Caco-2 (cell line): ENCODE results near the gene DRD2. TPM values are rescaled to one million over a fixed set of nuclear protein-coding genes. Genes with fewer than 3 reads are reported as not detected.

Experiments used
- BruUV-seq: library from RNA; stranded (reverse); fragments of 400-500 nt; replicated peaks from 2 replicates; lab custom pipeline; 2021; lab: Mats Ljungman, UMichigan
- CTCF ChIA-PET: fragments of 300-600 bp; sonication (Branson Sonifier 250); formaldehyde crosslinking; loops from one replicate; lab custom pipeline; 2022; ENCODE audit warnings: antibody characterized with exemption; lab: Charles Lee
- POLR2A ChIA-PET: fragments of 300-600 bp; sonication (Branson Sonifier 250); formaldehyde crosslinking; loops from one replicate; lab custom pipeline; 2022; ENCODE audit warnings: antibody characterized with exemption; lab: Charles Lee
- DNase-seq, 2 experiments: peaks; one replicate each; pipeline versions ENCODE4 v3.0.0 to v3.0.0-alpha.2; 2020 to 2022
- H3K27me3 ChIP-seq: replicated peaks from 2 replicates; pipeline ENCODE4 v1.6.0; 2011; ENCODE audit warnings: low read length; ENCODE audit not compliant: control insufficient read depth, insufficient read depth
- H3K36me3 ChIP-seq: 2 replicates; pipeline ENCODE4 v1.5.1; 2011; ENCODE audit warnings: low read length; ENCODE audit not compliant: control insufficient read depth, insufficient read depth
- H3K4me1 ChIP-seq: fragments of 250-450 bp; sonication (Bioruptor Pico); 2 replicates; pipeline ENCODE4 v1.5.1; 2020; ENCODE audit warnings: mild to moderate bottlenecking
- H3K4me3 ChIP-seq: 2 replicates; pipeline ENCODE4 v1.5.1; 2011; ENCODE audit warnings: low read depth, mild to moderate bottlenecking, control low read depth, low read length
- H3K9me3 ChIP-seq: fragments of 250-450 bp; sonication (Bioruptor Pico); 2 replicates; pipeline ENCODE4 v1.5.1; 2020; ENCODE audit warnings: mild to moderate bottlenecking, moderate library complexity
- H3K27ac Mint-ChIP-seq: one replicate; pipeline ENCODE4 v1.8.0; 2022; ENCODE audit warnings: mixed read lengths; ENCODE audit not compliant: unreplicated experiment
- H3K27me3 Mint-ChIP-seq: one replicate; pipeline ENCODE4 v1.8.0; 2022; ENCODE audit warnings: mixed read lengths; ENCODE audit not compliant: insufficient read depth, unreplicated experiment
- H3K36me3 Mint-ChIP-seq: one replicate; pipeline ENCODE4 v1.8.0; 2022; ENCODE audit warnings: mild to moderate bottlenecking, mixed read lengths; ENCODE audit not compliant: insufficient read depth, unreplicated experiment
- H3K4me1 Mint-ChIP-seq: one replicate; pipeline ENCODE4 v1.8.0; 2022; ENCODE audit warnings: low read depth, mixed read lengths; ENCODE audit not compliant: unreplicated experiment
- H3K4me3 Mint-ChIP-seq: one replicate; pipeline ENCODE4 v1.8.0; 2022; ENCODE audit warnings: mild to moderate bottlenecking, moderate library complexity, mixed read lengths; ENCODE audit not compliant: unreplicated experiment
- H3K9me3 Mint-ChIP-seq: one replicate; pipeline ENCODE4 v1.8.0; 2022; ENCODE audit warnings: mixed read lengths; ENCODE audit not compliant: unreplicated experiment
- CTCF ChIP-seq, 2 experiments: fragments of 200-600 bp in 1 of 2; IDR thresholded peaks; 1 replicate in 1 of 2; 2 replicates in 1 of 2; pipeline versions ENCODE4 v1.5.1 to v1.8.0; 2011 to 2022; ENCODE audit warnings: antibody characterized with exemption in 1 of 2, control low read depth in 1 of 2, inconsistent platforms in 1 of 2, low read depth in 1 of 2, low read length in 1 of 2, mild to moderate bottlenecking in 1 of 2, moderate library complexity in 1 of 2; ENCODE audit not compliant: insufficient read depth in 1 of 2, severe bottlenecking in 1 of 2, unreplicated experiment in 1 of 2
- intact Hi-C: fragments of 100-400 bp; cut with micrococcal nuclease; formaldehyde crosslinking; loops from one replicate; pipeline ENCODE4 v1.10.0; 2022; ENCODE audit not compliant: unreplicated experiment
- total RNA-seq: library from RNA; stranded (reverse); gene quantifications from 2 replicates; pipeline ENCODE4 v1.2.3, GENCODE V29; 2022

The DRD2 gene
- total RNA-seq, 1 experiment from 2014 or later: 13.9 TPM

GRCh38 chr11:113504586-113504985 is 29.4 kb upstream of the DRD2 start:
- DNase-seq: no peak
- no peaks in the 10 kb centered on the region for H3K9me3 Mint-ChIP-seq
- peaks cover 10% of the 10 kb centered on the region for H3K4me1 Mint-ChIP-seq
- intact Hi-C loops: no loop called here
- Histone ChIP-seq H3K36me3 (no peaks in the 10 kb centered on the region), H3K9me3 (no peaks in the 10 kb centered on the region), H3K4me1 (0 out of 2 replicates have a peak, but pooled peaks cover 5% of the 10 kb centered on the region), H3K4me3 (no peak overlapping the region), H3K27me3 (no peaks in the 10 kb centered on the region)
- no peaks in the 10 kb centered on the region for H3K27me3 Mint-ChIP-seq
- BruUV-seq: no TSS peak
- H3K4me3 Mint-ChIP-seq: no peak overlapping the region
- TF ChIP-seq CTCF (IDR thresholded peaks at IDR 0.05; ENCODE audit: insufficient read depth in 1 of 2, low read depth in 1 of 2, low read length in 1 of 2, severe bottlenecking in 1 of 2, unreplicated experiment in 1 of 2): no peak
- H3K36me3 Mint-ChIP-seq: no peaks in the 10 kb centered on the region
- POLR2A ChIA-PET: interaction anchor here (0.5 kb wide), 1 partner anchor 58 kb away, joined by 4 read pairs; no protein-coding TSS in a partner anchor
- CTCF ChIA-PET: no interaction called here
- H3K27ac Mint-ChIP-seq: no peak overlapping the region

- intact Hi-C loops: no loop called here
- Histone ChIP-seq H3K27me3 (no peaks in the 10 kb centered on the region), H3K36me3 (no peaks in the 10 kb centered on the region), H3K4me3 (no peak overlapping the region), H3K4me1 (0 out of 2 replicates have a peak, but pooled peaks cover 5% of the 10 kb centered on the region), H3K9me3 (no peaks in the 10 kb centered on the region)
- ChIA-PET POLR2A (no interaction called here), CTCF (no interaction called here)
- no peaks in the 10 kb centered on the region for H3K9me3 Mint-ChIP-seq
- H3K4me1 Mint-ChIP-seq: peaks cover 10% of the 10 kb centered on the region
- H3K27ac Mint-ChIP-seq: no peak overlapping the region
- no peak for DNase-seq
- H3K27me3 Mint-ChIP-seq: no peaks in the 10 kb centered on the region
- no peak overlapping the region for H3K4me3 Mint-ChIP-seq
- no TSS peak for BruUV-seq
- no peaks in the 10 kb centered on the region for H3K36me3 Mint-ChIP-seq
- TF ChIP-seq CTCF (IDR thresholded peaks at IDR 0.05; ENCODE audit: insufficient read depth in 1 of 2, low read depth in 1 of 2, low read length in 1 of 2, severe bottlenecking in 1 of 2, unreplicated experiment in 1 of 2): no peak
Measured at GRCh38 chr11:113504071-113504470, 28.9 kb upstream of the DRD2 start.

GRCh38 chr11:113497066-113497910 is 22.1 kb upstream of the DRD2 start:
- Histone ChIP-seq H3K4me3 (no peak overlapping the region), H3K4me1 (no peaks in the 10 kb centered on the region), H3K36me3 (no peaks in the 10 kb centered on the region), H3K27me3 (no peaks in the 10 kb centered on the region), H3K9me3 (no peaks in the 10 kb centered on the region)
- no peaks in the 10 kb centered on the region for H3K27me3 Mint-ChIP-seq
- no peaks in the 10 kb centered on the region for H3K4me1 Mint-ChIP-seq
- H3K4me3 Mint-ChIP-seq: no peak overlapping the region
- no peaks in the 10 kb centered on the region for H3K36me3 Mint-ChIP-seq
- no peak for DNase-seq
- ChIA-PET CTCF (no interaction called here), POLR2A (no interaction called here)
- intact Hi-C loops: no loop called here
- H3K27ac Mint-ChIP-seq: no peak overlapping the region
- TF ChIP-seq CTCF (IDR thresholded peaks at IDR 0.05; ENCODE audit: insufficient read depth in 1 of 2, low read depth in 1 of 2, low read length in 1 of 2, severe bottlenecking in 1 of 2, unreplicated experiment in 1 of 2): no peak
- no TSS peak for BruUV-seq
- H3K9me3 Mint-ChIP-seq: no peaks in the 10 kb centered on the region
